RCC 7860 (cell line): ENCODE measurements around the gene DENND5A.
"Not testable (repeated sequence)": the region's sequence is repeated elsewhere in the genome, so short reads cannot be mapped to it uniquely, and the experiment has no call there.

Source experiments
- DNase-seq: peaks from one replicate; pipeline ENCODE4 v3.0.0-alpha.2; 2015; ENCODE audit warnings: low spot score
- FAIRE-seq: peaks from 2 replicates; lab custom pipeline; 2012; peaks lifted over from hg19 to GRCh38; lab: Jason Lieb, UNC

The DENND5A gene

GRCh38 chr11:9219115-9219514, 46.0 kb downstream of the DENND5A start:
- FAIRE-seq (no peak), DNase-seq (no peak)

- FAIRE-seq: no peak
- DNase-seq: no peak
These were observed 50.4 kb downstream of the DENND5A start for GRCh38 chr11:9214765-9215164.

- no peak for FAIRE-seq
These were observed 53.8 kb downstream of the DENND5A start for GRCh38 chr11:9211322-9211721.

GRCh38 chr11:9210922-9211320, 54.2 kb downstream of the DENND5A start:
- no peak for DNase-seq
- FAIRE-seq: no peak

More at GRCh38 chr11:9211322-9211721, 53.8 kb downstream of the DENND5A start:
- no peak for DNase-seq

GRCh38 chr11:9210224-9210921, 54.8 kb downstream of the DENND5A start:
- DNase-seq (no peak), FAIRE-seq (no peak)

GRCh38 chr11:9209604-9210003, 55.5 kb downstream of the DENND5A start:
- not testable (repeated sequence) for DNase-seq, FAIRE-seq

GRCh38 chr11:9208726-9209501, 56.2 kb downstream of the DENND5A start:
- FAIRE-seq (no peak), DNase-seq (no peak)

- DNase-seq: no peak
- no peak for FAIRE-seq
These were observed 57.9 kb downstream of the DENND5A start for GRCh38 chr11:9207229-9207628.

GRCh38 chr11:9206496-9206895, 58.7 kb downstream of the DENND5A start:
- FAIRE-seq (peak; percentile 40), DNase-seq (no peak)

GRCh38 chr11:9203691-9204311, 61.3 kb downstream of the DENND5A start:
- no peak for FAIRE-seq
- DNase-seq: no peak

GRCh38 chr11:9201372-9202162, 63.6 kb downstream of the DENND5A start:
- FAIRE-seq (no peak), DNase-seq (no peak)

GRCh38 chr11:9200471-9200870, 64.7 kb downstream of the DENND5A start:
- FAIRE-seq (no peak), DNase-seq (no peak)

GRCh38 chr11:9193316-9193715, 71.8 kb downstream of the DENND5A start:
- DNase-seq (no peak), FAIRE-seq (no peak)

- no peak for DNase-seq
- FAIRE-seq: no peak
These were observed 72.6 kb downstream of the DENND5A start for GRCh38 chr11:9192561-9192960.

GRCh38 chr11:9190326-9191016, 74.7 kb downstream of the DENND5A start:
- FAIRE-seq, DNase-seq: not testable (repeated sequence)

GRCh38 chr11:9188860-9189259, 76.3 kb downstream of the DENND5A start:
- FAIRE-seq, DNase-seq: not testable (repeated sequence)

GRCh38 chr11:9187616-9188015, 77.5 kb downstream of the DENND5A start:
- DNase-seq: no peak
- FAIRE-seq: no peak

- DNase-seq (no peak), FAIRE-seq (no peak)
These were observed 80.6 kb downstream of the DENND5A start for GRCh38 chr11:9184516-9184915.

GRCh38 chr11:9182180-9182871, 82.8 kb downstream of the DENND5A start:
- FAIRE-seq (no peak), DNase-seq (no peak)

GRCh38 chr11:9180784-9181183, 84.4 kb downstream of the DENND5A start:
- peak; percentile 20 for DNase-seq
- no peak for FAIRE-seq
